OCI-LY1 (cell line): Measurements from ENCODE around the gene CYTH3.

Source experiments
- CTCF ChIP-seq: fragments of 200-600 bp; sonication (generic), shearing (Covaris generic); IDR thresholded peaks from 2 replicates; pipeline ENCODE4 v1.5.1; 2017; ENCODE audit warnings: mild to moderate bottlenecking, antibody characterized with exemption, low read length, moderate library complexity, mixed read lengths
- EZH2 ChIP-seq: fragments of 200-600 bp; sonication (generic), shearing (Covaris generic); IDR thresholded peaks from 2 replicates; pipeline ENCODE4 v1.8.0; 2017; ENCODE audit warnings: borderline replicate concordance, mixed run types, mild to moderate bottlenecking, antibody characterized with exemption, low read length, moderate library complexity, mixed read lengths

- TF ChIP-seq CTCF (no peak), EZH2 (no peak)
Measured at GRCh38 chr7:6117533-6117932, 154.9 kb downstream of the CYTH3 start.
